ENCODE results near the gene PSMB7. TPM values are rescaled to one million over a fixed set of nuclear protein-coding genes. Genes with fewer than 3 reads are reported as not detected.

PSMB7 gene
- total RNA-seq, 1 donor = 209 TPM

- no peak overlapping the region for H3K4me3 ChIP-seq (ENCODE audit: low read depth, low read length)
- TF ChIP-seq, protein P1, sequence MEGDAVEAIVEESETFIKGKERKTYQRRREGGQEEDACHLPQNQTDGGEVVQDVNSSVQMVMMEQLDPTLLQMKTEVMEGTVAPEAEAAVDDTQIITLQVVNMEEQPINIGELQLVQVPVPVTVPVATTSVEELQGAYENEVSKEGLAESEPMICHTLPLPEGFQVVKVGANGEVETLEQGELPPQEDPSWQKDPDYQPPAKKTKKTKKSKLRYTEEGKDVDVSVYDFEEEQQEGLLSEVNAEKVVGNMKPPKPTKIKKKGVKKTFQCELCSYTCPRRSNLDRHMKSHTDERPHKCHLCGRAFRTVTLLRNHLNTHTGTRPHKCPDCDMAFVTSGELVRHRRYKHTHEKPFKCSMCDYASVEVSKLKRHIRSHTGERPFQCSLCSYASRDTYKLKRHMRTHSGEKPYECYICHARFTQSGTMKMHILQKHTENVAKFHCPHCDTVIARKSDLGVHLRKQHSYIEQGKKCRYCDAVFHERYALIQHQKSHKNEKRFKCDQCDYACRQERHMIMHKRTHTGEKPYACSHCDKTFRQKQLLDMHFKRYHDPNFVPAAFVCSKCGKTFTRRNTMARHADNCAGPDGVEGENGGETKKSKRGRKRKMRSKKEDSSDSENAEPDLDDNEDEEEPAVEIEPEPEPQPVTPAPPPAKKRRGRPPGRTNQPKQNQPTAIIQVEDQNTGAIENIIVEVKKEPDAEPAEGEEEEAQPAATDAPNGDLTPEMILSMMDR (IDR thresholded peaks at IDR 0.05; ENCODE audit: insufficient read depth, low read length) = no peak
- no peak for DNase-seq (ENCODE audit: low read depth)
Measured at GRCh38 chr9:124373851-124374250, 41.4 kb downstream of the PSMB7 start.

DNA sequence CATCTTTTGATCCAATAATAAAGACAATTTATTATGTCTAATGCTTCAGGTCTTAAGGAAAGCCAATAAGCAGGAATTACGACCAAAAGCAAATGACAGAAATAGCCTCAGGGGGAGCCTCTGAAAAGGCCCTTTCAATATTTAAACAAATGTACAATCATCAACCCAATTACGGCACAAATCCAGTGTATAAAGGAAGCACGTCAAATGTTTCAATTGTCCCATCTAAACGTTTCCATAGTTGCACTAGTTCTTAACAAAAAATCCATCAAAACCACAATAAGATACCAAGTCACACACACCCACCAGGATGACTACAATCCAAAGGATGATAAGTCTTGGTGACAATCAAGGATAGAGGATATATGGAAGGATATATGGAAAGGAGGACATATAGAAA, 41.9 kb downstream of the PSMB7 start:
- TF ChIP-seq, protein P1 (IDR thresholded peaks at IDR 0.05; ENCODE audit: insufficient read depth, low read length) = no peak
- H3K4me3 ChIP-seq (ENCODE audit: low read depth, low read length) = no peak overlapping the region
- DNase-seq (ENCODE audit: low read depth) = no peak

DNA sequence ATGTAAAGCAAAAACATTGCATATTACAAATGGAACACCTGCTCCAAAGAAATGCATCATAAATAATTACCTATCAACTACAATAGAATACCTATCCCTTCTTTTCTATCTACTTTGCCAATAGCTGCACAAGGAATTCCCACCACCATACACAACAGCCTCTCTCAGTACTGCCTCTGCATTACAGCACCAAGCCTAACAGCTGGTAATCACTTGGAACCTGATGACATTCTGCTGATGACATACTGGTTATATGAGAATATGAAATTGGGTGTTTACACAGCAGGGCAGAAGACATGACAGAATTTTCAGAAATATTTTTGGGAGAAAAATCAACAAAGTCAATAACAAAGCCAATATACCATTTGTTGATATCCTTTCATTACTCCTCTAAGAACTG, 43.2 kb downstream of the PSMB7 start:
- DNase-seq (ENCODE audit: low read depth) = no peak
- TF ChIP-seq, protein P1 (IDR thresholded peaks at IDR 0.05; ENCODE audit: insufficient read depth, low read length) = no peak
- no peak overlapping the region for H3K4me3 ChIP-seq (ENCODE audit: low read depth, low read length)

DNA sequence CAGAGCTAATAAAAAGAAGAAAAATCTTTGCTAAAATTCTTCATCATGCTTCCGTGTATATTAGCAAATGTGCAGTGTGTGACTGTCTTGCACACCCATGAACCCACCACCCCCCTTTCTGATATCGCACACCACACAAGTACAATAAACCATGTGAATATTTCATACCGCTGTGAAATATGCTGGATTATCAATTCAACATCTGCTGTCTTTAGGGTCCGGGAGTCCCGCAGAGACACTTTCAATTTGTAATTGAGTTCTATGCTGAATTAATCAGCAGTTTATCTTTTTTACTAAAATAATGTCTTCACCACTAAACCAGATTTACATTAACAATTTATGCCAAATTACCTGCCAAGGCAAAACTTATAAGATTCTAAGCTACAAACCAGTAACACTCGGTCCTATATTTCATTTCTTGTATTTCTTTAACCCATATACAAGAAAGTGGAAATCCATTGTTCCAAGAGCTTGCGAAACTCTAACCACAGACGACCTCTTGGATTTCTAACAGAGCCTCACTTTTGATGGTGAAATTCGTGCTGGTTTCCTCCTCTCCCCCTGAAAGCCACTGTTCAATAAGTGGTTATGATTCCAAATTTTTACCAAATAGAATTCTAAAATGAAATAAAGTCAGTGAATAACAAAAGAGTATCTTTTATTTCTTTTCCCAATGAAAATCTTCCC, 44.2 kb downstream of the PSMB7 start:
- DNase-seq (ENCODE audit: low read depth) = peak; percentile 79
- TF ChIP-seq, protein P1 (IDR thresholded peaks at IDR 0.05; ENCODE audit: insufficient read depth, low read length) = no peak
- H3K4me3 ChIP-seq (ENCODE audit: low read depth, low read length) = no peak overlapping the region

DNA sequence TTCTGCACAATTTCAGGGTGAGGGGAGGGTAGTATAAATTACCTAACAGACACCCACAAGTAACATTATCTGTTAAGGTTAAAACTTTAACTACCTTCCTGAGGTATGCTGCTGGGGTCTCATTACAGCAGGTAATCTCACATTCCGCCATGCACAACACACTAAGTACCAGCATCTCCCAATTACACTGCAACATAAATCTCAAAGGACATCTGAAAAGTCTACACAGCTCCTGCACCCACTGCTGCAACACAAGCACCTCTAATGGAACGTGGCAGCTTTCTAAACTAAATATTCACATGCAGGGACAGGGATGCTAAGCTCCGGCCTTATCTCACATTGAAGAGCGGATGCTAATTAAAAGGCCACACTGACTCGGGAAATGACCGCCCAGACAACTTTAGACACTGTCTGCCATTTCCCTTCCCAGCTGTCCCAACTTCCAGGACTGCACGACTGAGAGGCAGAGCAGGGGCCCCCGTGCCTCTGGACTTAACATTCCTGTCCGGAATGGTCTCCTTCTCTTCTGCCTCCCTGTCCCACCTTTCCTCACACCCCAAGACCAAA, 45.9 kb downstream of the PSMB7 start:
- TF ChIP-seq, protein P1 (IDR thresholded peaks at IDR 0.05; ENCODE audit: insufficient read depth, low read length) = no peak
- no peak for DNase-seq (ENCODE audit: low read depth)
- H3K4me3 ChIP-seq (ENCODE audit: low read depth, low read length) = no peak overlapping the region

GRCh38 chr9:124368692-124369091, 46.5 kb downstream of the PSMB7 start:
- no peak for DNase-seq (ENCODE audit: low read depth)
- TF ChIP-seq, protein P1 (IDR thresholded peaks at IDR 0.05; ENCODE audit: insufficient read depth, low read length) = no peak

More at GRCh38 chr9:124368692-124369091, 46.5 kb downstream of the PSMB7 start:
- no peak overlapping the region for H3K4me3 ChIP-seq (ENCODE audit: low read depth, low read length)
